OCI-LY3 (cell line): Measurements from ENCODE around the gene SLC6A11.

Experiments
- CTCF ChIP-seq: fragments of 200-600, 300-600 bp; sonication (generic); IDR thresholded peaks from 2 replicates; pipeline ENCODE4 v1.5.1; 2014; ENCODE audit warnings: antibody characterized with exemption, low read length, low read depth
- EZH2phosphoT487 ChIP-seq: fragments of 200-600 bp; shearing (Covaris generic); IDR thresholded peaks from 2 replicates; pipeline ENCODE4 v1.6.1; 2018; ENCODE audit warnings: antibody characterized with exemption, mixed run types, low read depth

GRCh38 chr3:10948326-10948725 is 132.3 kb downstream of the SLC6A11 start:
- no peak for TF ChIP-seq CTCF
- TF ChIP-seq EZH2phosphoT487, result no peak
